CMK (cell line): Measurements from ENCODE around the gene COQ8A.

Experiments
- DNase-seq: peaks from one replicate; pipeline ENCODE4 v3.0.0-alpha.2; 2010; ENCODE audit warnings: low read depth

COQ8A gene

DNA sequence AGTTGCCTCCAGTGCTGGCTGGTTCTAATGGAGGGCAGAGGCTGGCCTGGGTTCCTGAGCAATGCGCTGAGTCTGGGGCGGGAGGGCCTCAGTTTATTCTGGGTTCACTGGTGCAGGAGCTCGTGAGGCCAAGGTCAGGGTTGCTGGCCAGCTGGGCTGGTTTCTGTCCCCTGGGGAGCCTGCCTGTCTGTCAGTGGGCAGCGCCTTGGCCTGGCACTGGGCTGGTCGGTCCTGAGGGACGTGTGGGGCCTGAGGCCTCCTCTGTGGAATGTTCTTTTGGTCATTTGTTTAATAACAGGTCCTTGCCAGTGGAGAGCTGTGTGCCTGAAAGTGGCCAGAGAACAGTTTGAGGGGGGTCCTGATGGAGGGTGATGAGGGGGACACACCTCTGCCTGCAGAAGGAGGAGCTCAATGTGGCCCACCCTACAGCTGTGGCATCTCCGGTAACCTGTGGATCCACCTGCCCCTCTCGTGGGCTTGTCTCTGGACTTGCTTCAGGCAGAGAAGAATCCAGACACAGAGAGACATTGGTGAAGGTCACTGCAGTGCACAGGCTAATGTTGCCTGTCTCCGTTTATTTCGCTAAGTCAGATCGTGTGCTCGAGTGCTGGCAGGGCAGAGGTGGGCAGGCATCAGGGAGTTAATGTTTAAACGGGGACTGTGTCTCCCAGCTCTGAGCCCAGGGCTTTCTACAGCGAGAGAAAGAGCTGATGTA lies 34.6 kb downstream of the COQ8A start:
- no peak for DNase-seq

DNA sequence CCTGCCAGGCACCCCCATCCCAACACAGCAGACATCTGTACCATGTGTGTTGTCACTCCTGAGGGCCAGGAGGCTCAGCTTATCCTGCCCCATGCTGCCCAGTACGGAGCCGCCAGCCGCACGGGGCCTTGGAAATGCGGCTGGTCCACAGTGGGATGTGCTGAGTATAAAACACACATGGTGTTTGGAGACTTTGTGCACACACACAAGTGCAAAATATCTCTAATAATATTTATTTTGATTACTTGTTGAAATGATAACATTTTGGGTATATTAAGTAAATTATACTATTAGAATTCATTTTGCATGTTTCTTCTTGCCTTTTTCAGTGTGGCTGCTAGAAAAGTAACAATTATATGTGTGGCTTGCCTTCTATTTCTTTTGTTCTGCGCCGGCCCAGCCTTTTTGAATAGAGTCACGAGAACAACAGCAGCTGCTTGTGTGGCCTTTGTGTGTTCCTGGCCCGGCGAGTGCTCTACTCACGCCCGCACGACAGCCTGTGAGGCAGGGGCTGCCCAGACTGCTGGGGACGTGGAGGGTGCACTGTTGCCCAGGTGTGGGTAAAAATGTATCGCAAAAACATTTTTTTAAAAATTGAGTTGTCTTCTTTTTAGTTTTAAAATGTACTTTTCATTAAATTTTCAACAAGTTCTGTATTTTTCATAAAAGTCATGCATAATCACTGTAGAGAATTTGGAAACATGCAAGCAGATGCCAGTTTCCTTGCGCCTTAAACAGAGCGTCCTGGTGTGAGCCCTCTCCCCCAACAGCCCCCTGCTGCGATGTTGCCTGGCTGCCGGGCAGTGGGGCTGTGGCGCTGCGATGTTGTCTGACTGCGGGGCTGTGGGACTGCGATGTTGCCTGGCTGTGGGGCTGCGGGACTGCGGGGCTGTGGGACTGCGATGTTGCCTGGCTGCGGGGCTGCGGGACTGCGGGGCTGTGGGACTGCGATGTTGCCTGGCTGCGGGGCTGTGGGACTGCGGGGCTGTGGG lies 35.5 kb downstream of the COQ8A start:
- no peak for DNase-seq

DNA sequence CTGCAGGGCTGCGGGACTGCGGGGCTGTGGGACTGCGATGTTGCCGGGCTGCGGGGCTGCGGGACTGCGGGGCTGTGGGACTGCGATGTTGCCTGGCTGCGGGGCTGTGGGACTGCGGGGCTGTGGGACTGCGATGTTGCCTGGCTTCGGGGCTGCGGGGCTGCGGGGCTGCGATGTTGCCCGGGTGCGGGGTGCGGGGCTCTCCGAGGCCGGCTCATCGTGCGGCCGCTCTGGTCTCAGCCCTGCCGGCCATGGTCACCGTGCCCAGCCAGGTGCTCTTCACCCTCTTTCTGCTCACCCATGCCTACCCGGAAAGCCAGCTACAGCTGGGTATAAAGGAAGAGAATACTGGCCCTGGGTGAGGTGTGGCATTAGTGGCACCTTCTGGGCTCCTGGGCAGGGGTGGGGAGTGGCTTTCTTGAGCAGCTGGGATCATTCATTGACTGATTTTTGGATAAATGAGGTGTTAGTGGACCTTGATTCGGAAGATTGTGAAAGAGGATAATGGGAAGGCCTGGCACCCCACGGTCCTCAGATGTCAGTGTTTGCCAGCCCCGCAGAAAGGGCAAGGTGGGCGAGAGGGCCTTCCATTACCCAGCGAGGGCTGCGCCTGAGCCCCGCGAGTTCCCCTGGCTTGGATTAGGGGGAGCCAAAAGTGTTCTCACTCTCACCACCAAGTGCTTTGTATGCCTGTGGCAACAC lies 36.3 kb downstream of the COQ8A start:
- DNase-seq = no peak

DNA sequence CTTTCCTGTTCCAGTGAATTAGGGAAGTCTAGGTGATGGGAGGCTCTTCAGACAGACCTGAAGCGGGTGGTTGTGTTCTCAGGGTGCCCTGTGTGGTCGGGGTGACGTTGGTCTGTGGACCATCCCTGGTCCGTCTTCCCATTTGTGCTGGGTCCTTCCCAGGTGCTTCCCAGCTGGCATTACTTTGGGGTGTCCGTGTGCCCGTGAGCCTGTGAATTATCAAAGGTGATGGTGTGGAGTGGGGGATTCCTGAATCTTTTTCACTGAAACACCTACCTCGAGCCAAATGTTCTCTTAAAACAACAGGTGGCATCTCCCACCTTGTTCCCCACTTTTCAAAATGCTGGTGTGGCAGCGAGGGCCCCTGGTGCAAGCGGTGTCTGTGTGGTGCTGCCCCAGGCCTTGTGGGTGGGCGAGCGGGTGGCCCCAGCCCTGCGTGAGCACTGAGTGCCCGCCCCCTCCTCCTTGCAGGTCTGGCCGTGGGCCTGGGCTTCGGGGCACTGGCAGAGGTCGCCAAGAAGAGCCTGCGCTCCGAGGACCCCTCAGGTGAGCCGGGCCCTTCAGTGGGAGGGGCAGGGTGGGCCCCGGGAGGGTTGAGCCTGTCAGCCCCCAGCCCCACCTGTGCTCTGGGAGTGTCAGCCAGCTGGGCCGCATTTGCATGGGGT lies 37.0 kb downstream of the COQ8A start:
- no peak for DNase-seq

DNA sequence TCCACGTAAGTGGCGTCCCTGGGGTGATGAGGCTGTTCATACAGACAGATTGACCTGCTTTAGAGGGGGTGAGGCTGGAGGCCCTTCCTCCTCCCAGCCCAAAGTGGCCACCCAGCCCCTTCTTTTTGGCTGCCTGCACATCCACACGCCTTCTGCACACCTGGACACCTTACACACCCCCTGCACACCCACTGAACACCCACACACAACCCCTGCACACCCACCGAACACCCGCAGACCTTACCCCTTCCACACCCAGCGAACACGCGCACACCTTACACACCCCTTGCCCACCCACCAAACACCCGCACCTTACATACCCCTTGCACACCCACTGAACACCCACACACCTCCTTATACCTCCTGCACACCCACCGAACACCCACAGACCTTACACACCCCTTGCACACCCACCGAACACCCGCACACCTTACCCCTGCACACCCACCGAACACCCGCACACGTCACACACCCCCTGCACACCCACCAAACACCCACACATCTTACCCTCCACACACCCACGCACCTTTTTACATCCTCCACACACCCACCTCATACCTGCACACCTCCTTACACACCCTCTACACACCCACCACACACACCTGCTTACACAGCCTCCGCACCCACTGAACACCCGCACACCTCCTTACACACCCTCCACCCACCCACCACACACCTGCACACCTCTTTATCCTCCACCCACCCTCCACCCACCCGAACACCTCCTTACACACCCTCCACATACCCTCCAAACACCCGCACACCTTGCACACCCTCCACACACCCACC lies 37.7 kb downstream of the COQ8A start:
- no peak for DNase-seq

DNA sequence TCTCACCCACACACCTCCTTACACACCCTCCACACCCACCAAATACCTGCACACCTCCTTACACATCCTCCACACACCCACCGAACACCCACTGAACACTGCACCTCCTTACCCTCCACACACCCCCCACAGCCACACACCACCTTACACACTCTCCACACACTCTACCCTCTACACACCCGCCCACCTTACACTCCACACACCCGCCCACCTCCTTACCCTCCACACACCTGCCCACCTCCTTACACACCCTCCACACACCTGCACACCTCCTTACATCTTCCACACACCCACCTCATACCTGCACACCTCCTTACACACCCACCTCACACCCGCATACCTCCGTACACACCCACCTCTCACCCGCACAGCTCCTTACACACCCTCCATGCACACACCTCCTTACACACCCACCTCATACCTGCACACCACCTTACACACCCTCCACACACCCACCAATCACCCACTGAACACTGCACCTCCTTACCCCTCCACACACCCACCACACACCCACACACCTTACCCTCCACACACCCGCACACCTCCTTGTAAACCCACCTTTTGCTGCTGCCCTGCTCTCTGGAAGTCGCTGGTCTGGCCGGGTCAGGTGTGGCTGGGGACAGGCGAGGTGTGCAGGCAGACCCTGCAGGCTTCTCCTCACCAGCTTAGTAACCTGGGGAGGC lies 38.5 kb downstream of the COQ8A start:
- no peak for DNase-seq

DNA sequence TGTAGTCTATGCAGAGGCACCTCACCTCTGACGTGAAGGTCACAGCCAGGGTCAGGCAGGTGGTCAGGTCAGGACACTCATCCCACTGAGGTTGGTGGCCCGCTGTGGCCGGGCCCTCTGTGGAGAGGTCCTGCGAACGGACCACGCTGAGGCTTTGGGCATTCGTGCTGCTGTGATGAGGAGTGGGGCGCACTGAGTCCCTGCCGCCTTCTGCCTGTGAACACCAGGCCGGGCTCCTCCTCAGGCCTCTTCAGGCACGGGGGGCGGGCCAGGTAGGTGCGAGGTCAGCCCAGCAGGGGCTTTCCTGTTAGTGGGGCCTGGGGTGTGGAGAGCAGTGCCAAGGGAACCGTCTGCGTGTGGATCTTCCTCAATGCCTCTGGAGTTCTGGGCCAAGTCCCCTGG lies 39.0 kb downstream of the COQ8A start:
- no peak for DNase-seq

DNA sequence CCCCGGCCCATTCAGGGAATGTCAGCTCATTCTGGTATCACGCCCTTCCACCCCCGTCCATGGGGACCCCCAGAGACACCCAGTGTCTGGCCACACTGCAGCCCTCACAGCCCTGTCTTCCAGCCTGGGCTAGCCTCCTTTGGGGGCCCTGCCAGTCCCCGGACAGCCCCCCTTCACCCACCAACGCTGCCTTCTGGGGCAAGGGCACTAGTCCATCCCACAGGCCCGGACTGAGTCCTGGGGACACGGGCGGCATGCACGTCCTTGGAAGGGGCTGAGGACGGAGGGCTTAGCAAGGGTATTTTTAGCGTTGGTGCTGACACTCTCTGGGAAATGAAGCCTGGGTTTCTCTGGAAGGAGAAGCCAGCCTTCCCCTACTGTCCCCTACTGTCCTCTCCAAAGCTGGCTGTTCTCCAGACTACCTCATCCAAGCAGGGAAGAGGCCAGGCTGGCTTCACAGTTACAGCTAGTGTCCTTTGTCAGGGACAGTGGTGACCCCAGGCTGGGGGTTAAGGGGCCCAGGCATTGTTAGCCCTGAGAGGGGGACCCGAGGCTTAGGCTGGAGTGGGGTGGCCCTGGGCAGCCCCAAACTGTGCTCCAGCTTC lies 39.5 kb downstream of the COQ8A start:
- no peak for DNase-seq

DNA sequence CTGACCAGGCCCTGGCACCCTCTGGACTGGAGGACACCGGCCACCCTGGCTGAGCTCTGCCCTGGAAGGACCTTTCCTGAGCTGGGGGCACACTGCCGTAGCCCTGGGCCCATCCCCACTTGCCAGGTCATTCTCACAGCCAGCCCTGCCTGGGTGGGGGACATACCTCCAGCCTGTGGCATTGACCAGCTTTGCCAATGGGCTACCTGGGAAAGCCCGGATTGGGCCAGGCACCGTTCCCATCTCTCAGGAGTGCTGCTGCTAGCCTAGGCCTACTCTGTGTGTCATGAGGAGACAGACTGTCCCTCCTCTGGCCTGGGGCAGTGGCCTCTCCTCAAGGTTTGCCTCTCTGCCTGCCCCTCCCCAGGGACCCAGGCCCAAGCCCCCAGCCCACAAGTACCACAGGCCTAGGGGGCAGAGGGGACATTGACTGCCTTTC lies 40.0 kb downstream of the COQ8A start:
- DNase-seq = no peak

DNA sequence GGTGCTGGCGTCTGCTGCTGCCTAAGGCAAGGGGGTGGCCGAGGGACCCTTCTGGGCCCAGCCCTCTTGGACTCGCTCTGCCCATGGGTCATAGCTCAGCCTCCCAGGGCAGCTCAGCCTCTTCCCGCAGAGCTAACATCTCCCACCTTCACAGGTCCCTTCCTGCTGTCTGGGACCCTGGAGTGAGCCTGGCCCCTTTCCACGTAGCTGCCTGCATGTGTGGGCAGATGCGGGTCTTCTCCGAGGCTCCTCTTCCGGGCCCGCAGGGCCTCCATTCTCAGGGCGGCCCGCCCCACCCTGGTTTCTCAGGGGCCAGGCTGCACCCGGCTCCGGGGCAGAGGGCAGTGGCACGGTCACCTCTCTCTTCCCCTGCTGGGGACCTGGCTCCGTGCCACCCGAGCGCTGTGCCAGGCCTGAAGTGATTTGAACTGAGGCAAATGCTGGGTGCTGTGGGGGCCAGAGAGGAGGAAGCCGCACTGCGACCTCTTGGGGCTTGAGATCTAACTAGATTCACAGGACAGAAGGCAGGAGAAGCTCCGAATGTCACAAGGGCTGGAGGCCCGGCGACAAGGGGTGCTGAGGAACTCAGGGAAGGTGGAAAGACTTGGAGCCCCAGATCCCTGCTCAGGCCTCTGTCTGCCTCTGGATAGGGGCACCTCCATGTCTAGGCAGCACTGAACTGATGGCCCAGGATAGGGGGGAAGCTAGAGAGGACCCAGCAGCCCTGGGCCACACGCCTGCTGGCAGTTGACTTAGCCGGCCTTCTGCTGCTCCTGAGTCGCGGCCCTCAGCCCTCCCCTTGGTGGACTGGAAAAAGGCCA lies 40.7 kb downstream of the COQ8A start:
- DNase-seq = no peak

DNA sequence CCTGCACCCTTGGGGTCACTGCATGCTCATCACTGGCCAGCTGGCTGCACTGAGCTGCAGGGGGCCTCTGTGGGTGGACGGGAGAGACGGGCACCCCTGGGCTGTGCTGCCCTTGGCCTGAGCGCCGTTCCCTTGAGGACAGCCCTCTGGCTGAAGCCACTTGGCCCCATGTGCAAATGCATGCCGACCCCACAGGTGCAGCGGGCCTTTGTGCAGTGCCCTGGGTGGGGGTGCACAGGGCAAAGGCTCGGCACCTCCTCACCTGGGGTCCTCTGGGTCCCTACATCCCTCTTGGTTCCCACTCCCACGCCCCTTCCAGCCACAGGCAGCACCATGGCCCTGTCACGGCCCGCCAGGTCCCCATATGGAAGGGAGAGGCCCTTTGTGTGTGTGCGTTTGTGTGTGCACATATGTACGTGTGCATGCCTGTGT lies 41.3 kb downstream of the COQ8A start:
- DNase-seq = no peak

DNA sequence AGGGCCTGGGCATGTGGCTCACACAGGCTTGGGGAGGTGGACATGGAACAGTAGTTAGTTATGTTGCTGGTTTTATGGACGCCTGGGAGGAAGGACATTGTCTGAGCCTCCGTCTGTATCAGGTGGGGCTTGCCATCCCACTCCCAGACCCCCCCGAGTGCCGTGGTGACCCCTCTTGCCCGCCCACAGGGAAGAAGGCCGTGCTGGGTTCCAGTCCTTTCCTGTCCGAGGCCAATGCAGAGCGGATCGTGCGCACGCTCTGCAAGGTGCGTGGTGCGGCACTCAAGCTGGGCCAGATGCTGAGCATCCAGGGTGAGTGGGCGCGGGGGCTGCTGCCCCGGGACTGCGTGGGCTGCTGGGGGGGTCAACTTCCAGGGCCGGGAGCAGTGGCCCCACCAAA lies 41.7 kb downstream of the COQ8A start:
- no peak for DNase-seq

DNA sequence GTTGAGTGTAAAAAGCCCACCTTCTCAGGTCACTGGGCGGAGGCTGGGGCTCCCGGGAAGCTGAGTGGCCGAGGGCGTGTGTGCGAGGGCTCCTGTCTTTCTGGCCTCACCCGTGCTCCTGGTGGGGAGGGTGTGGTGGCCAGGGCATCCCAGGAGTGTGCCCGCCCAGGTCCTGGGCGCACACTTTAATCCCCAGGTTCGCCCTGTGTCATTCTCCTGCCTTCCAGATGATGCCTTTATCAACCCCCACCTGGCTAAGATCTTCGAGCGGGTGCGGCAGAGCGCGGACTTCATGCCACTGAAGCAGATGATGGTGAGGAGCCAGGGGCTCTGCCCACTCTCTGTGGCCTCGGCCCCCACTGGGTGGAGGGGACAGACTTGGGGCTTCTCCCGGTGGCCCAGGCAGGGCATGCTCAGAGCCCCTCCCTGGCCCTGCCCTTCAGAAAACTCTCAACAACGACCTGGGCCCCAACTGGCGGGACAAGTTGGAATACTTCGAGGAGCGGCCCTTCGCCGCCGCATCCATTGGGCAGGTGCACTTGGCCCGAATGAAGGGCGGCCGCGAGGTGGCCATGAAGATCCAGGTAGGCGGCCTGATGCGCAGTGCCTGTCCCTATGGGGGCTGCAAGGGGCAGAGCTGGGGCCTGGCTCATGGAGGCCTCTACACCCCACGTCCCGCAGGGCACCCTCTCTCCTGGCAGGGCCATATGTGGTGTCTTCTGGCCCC lies 42.5 kb downstream of the COQ8A start:
- DNase-seq = no peak

DNA sequence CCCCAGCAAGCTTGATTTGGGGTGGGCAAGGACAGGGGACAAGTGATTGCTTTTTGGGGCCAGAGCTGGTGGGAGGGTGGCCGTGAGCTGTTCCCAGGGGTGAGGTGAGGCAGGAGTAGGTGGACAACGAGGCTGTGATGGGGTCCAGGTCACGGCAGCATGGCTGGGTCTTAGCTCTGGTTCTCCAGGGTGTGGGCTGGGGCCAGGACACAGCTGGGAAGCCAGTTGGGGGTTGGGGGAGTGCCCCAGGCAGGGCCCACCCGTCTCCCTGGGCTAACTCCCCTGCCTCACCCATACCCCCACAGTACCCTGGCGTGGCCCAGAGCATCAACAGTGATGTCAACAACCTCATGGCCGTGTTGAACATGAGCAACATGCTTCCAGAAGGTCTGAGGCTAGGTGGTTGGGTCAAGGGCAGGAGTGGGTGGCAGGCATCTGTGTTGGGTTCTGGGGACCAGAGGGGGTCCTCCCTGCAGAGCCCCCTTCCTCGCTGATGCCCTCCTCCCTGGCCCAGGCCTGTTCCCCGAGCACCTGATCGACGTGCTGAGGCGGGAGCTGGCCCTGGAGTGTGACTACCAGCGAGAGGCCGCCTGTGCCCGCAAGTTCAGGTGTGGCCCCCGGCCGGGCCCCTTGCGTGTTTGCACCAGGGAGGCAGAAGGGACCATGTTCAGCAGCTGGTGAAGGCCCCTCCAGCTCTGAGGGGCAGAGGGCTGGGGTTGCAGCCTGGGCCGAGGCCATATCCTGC lies 43.3 kb downstream of the COQ8A start:
- no peak for DNase-seq

DNA sequence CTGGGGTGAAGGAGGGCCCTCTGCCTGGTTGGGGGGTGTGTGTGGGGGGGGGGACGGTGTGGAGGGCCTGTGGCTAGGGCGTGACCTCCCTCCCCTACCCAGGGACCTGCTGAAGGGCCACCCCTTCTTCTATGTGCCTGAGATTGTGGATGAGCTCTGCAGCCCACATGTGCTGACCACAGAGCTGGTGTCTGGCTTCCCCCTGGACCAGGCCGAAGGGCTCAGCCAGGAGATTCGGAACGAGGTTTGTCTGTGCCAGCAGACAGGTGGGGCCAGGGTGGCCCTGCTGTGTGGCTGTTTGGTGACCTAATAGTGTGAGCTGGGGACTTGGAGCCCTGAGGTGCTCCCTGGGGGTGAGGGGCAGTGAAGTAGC lies 43.9 kb downstream of the COQ8A start:
- DNase-seq = no peak

DNA sequence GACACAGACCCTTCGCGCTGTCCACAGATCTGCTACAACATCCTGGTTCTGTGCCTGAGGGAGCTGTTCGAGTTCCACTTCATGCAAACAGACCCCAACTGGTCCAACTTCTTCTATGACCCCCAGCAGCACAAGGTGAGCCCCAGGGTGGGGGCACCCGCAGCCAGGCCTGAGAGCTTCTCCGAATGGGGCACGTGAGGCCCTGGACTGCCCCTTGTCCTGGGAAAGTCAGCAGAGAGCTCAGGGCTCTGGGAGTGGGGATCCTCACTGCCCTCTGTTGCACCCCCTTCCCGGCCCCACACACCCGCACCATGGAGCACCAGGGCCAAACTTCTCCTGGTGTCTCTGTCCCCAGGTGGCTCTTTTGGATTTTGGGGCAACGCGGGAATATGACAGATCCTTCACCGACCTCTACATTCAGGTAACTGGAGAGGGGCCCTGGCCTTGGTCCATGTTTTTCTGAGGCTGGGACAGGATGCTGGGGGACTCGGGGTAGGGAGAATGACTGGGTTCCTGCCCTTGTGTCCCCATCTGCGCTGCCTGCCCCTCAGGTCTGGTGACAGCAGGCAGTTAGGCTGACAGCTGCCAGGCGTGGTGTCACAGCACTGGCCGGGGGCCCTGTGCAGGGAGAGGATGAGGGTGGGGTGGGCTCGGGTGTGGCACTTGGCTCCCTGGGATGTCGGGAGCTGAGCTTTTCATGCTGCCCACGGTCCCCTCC lies 44.6 kb downstream of the COQ8A start:
- no peak for DNase-seq

DNA sequence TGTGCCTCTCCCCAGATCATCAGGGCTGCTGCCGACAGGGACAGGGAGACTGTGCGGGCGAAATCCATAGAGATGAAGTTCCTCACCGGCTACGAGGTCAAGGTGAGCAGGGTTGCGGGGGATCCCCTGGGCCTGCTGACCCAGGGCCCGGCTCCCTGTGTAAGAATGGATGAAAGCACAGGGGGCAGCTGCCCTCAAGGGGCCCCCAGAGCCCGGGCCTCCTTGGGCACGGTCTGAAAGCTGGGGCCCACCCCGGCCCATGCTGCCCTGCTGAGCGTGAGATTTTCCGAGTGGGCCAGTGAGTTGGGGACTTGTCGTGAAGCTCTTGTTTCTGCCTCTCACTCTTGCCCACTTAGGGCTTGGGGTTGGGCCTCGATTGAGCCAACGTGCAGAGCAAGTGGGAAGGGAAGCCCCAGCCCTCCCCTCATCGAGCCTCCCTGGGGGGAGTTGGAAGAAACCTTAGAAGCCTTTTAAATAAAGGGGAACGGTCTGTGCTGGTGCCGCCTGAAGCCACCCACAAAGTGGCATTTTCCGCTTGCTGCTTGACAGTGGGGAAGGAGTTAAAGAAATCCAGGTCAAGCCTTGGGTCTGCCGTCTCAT lies 45.2 kb downstream of the COQ8A start:
- no peak for DNase-seq
